Mesothelial cell of epicardium (in vitro differentiated cells): Measurements from ENCODE around the gene ACER3. TPM values are rescaled to one million over a fixed set of nuclear protein-coding genes. Genes with fewer than 3 reads are reported as not detected.
"Not testable (repeated sequence)": the region's sequence is repeated elsewhere in the genome, so short reads cannot be mapped to it uniquely, and the experiment has no call there.

ENCODE experiments used
- DNase-seq, 2 experiments: peaks; one replicate each; pipeline ENCODE4 v3.0.0; 2021; ENCODE audit warnings: low spot score in 2 of 2; ENCODE audit not compliant: unreplicated experiment in 2 of 2
- H3K27ac Mint-ChIP-seq: 2 replicates; pipeline ENCODE4 v1.8.0; 2021; ENCODE audit warnings: mixed read lengths
- H3K27me3 Mint-ChIP-seq: 2 replicates; pipeline ENCODE4 v1.8.0; 2021; ENCODE audit warnings: low read depth, mixed read lengths
- H3K36me3 Mint-ChIP-seq: 2 replicates; pipeline ENCODE4 v1.8.0; 2021; ENCODE audit warnings: mixed read lengths
- H3K4me1 Mint-ChIP-seq: 2 replicates; pipeline ENCODE4 v1.8.0; 2021; ENCODE audit warnings: mixed read lengths
- H3K4me3 Mint-ChIP-seq: 2 replicates; pipeline ENCODE4 v1.8.0; 2021; ENCODE audit warnings: mild to moderate bottlenecking, moderate library complexity, mixed read lengths
- H3K9me3 Mint-ChIP-seq: 2 replicates; pipeline ENCODE4 v1.8.0; 2021; ENCODE audit warnings: mixed read lengths
- total RNA-seq: library from RNA; stranded (reverse); gene quantifications from 3 replicates; pipeline ENCODE4 v1.2.1, GENCODE V29; 2021
- TF ChIP-seq, protein P1 (sequence below): fragments of 200-600 bp; sonication (generic); IDR thresholded peaks from one replicate; pipeline ENCODE4 v1.5.0; 2021; ENCODE audit warnings: antibody characterized with exemption; ENCODE audit not compliant: unreplicated experiment

The ACER3 gene
- total RNA-seq, 1 donor from 2014 or later, result 17.5 TPM

DNA sequence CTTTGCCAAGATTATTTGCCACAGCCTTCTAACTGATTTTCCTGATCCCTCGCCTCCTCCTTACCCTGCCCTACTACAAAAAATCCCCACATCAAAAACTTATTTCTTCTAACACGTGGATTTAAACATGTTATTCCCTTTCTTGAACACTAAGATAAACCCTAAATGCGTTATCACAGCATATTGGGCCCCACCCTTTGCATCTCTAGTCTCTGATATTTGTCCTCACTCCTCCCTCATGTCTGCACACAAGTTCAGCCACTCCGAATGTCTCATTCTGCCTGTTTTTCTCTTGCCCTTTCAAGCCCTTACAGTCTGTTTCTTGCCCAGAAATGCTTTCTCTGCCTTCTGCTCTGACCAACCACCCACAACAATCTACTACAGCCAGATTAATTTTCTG lies 10.6 kb upstream of the ACER3 start:
- Mint-ChIP-seq H3K4me1 (peaks cover 2% of the 10 kb centered on the region), H3K27me3 (peaks cover 1% of the 10 kb centered on the region), H3K4me3 (no peak overlapping the region), H3K36me3 (no peaks in the 10 kb centered on the region), H3K9me3 (no peaks in the 10 kb centered on the region), H3K27ac (no peak overlapping the region)
- no peak for DNase-seq
- TF ChIP-seq, protein P1, sequence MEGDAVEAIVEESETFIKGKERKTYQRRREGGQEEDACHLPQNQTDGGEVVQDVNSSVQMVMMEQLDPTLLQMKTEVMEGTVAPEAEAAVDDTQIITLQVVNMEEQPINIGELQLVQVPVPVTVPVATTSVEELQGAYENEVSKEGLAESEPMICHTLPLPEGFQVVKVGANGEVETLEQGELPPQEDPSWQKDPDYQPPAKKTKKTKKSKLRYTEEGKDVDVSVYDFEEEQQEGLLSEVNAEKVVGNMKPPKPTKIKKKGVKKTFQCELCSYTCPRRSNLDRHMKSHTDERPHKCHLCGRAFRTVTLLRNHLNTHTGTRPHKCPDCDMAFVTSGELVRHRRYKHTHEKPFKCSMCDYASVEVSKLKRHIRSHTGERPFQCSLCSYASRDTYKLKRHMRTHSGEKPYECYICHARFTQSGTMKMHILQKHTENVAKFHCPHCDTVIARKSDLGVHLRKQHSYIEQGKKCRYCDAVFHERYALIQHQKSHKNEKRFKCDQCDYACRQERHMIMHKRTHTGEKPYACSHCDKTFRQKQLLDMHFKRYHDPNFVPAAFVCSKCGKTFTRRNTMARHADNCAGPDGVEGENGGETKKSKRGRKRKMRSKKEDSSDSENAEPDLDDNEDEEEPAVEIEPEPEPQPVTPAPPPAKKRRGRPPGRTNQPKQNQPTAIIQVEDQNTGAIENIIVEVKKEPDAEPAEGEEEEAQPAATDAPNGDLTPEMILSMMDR, result no peak

DNA sequence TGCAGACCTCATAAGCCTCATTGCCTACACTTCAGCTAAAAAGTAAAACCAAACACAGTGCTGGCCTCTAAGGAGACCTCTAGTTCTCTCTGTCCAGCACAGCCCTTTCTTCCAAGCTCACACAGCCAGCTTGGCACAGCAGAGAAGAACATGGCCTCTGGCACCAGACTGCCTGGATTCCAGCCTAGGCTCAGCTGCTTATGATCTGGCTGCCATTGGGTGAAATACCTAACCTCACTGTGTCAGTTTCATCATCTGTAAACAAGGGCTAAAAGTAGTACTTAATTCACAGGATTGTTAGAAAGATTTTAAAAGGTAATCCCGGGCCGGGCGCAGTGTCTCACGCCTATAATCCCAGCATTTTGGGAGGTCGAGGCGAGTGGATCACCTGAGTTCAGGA lies 9.9 kb upstream of the ACER3 start:
- DNase-seq, result no peak
- H3K4me3 Mint-ChIP-seq, result no peak overlapping the region
- TF ChIP-seq, protein P1, result no peak
- peaks cover 1% of the 10 kb centered on the region for H3K27me3 Mint-ChIP-seq
- H3K27ac Mint-ChIP-seq, result no peak overlapping the region
- H3K9me3 Mint-ChIP-seq, result no peaks in the 10 kb centered on the region
- H3K36me3 Mint-ChIP-seq, result no peaks in the 10 kb centered on the region
- H3K4me1 Mint-ChIP-seq, result peaks cover 2% of the 10 kb centered on the region

DNA sequence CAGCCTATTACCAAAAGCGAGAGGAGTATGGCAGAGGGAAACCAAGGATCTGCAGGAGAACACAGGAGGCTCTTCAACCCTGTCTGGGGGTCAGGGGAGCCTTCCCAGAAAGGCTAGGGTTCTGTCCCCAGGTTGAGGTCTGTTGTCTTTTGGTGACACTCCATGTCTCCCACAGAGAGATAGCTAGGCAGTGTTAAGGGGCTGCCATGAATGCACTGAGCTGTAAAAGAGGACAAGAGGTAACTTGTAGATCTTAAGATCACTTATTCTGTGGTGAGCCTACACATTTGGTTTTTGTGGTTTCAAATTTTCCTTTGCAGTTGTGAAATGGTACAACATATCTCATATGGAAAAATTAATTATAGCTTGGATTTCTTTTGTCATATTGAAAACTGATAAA lies 6.0 kb upstream of the ACER3 start:
- Mint-ChIP-seq H3K36me3 (no peaks in the 10 kb centered on the region), H3K27me3 (no peaks in the 10 kb centered on the region), H3K27ac (no peak overlapping the region), H3K9me3 (no peaks in the 10 kb centered on the region), H3K4me3 (no peak overlapping the region), H3K4me1 (no peaks in the 10 kb centered on the region)
- TF ChIP-seq, protein P1, result no peak
- no peak for DNase-seq

DNA sequence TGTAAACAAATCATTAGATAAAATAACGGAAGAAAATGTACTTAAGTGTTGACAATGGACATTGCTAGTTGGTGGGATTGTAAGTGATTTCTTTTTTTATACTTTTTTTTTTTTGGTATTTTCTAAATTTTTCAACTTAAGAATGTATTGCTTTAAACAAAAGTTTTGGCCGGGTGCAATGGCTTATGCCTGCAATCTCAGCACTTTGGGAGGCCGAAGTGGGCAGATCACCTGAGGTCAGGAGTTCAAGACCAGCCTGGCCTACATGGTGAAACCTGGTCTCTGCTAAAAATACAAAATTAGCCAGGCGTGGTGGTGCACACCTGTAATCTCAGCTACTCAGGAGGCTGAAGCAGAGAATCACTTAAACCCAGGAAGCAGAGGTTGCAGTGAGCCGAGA lies 5.0 kb upstream of the ACER3 start:
- not testable (repeated sequence) for DNase-seq, H3K27ac Mint-ChIP-seq, H3K9me3 Mint-ChIP-seq, H3K4me3 Mint-ChIP-seq, H3K36me3 Mint-ChIP-seq, H3K27me3 Mint-ChIP-seq, H3K4me1 Mint-ChIP-seq

DNA sequence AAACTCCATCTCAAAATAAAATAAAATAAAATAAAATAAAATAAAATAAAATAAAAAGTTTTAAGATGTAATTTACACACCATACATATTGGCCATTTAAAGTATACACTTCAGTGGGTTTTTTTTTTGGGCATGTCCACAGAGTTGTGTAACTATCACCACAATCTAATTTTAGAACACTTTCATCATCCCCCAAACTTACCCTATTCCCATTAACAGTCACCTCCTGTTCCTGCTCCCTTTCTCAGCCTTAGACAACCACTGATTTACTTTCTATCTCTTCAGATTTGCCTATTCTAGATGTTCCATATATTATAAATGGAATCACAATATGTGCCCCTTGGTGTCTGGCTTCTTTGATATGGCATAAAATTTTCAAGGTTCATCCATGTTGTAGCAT lies 4.6 kb upstream of the ACER3 start:
- Mint-ChIP-seq H3K9me3 (no peaks in the 10 kb centered on the region), H3K27ac (no peak overlapping the region), H3K4me3 (no peak overlapping the region), H3K36me3 (no peaks in the 10 kb centered on the region), H3K4me1 (no peaks in the 10 kb centered on the region), H3K27me3 (no peaks in the 10 kb centered on the region)
- no peak for DNase-seq
- TF ChIP-seq, protein P1, result no peak

DNA sequence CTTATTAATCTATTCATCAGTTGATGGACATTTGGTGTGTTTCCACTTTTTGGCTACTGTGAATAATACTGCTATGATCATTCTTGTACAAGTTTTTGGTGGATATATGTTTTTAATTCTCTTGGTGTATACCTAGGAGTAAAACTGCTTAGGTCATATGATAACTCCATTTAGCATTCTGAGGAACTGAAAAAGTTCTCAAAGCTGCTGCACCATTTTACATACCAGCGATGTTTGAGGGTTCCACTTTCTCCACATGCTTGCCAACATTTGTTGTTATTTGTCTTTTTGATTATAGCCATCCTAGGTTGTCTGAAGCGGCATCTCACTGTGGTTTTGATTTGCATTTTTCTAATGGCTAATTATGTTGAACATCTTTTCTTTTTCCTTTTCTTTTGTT lies 4.1 kb upstream of the ACER3 start:
- H3K4me3 Mint-ChIP-seq, result no peak overlapping the region
- H3K27me3 Mint-ChIP-seq, result no peaks in the 10 kb centered on the region
- H3K9me3 Mint-ChIP-seq, result no peaks in the 10 kb centered on the region
- DNase-seq, result no peak
- H3K27ac Mint-ChIP-seq, result no peak overlapping the region
- TF ChIP-seq, protein P1, result no peak
- no peaks in the 10 kb centered on the region for H3K36me3 Mint-ChIP-seq
- H3K4me1 Mint-ChIP-seq, result peaks cover 4% of the 10 kb centered on the region
